Calu3 (cell line): Measurements from ENCODE around the gene ITGB4. TPM values are rescaled to one million over a fixed set of nuclear protein-coding genes. Genes with fewer than 3 reads are reported as not detected.
A peak's percentile ranks its signal among the peaks of the same experiment; 100 is the strongest.

ENCODE experiments used
- BruUV-seq: library from RNA; stranded (reverse); fragments of 400-500 nt; replicated peaks from 2 replicates; lab custom pipeline; 2021; lab: Mats Ljungman, UMichigan
- CTCF ChIA-PET: fragments of 300-600 bp; sonication (Branson Sonifier 250); formaldehyde crosslinking; loops from one replicate; lab custom pipeline; 2022; ENCODE audit warnings: antibody characterized with exemption; lab: Charles Lee
- DNase-seq: peaks from one replicate; pipeline ENCODE4 v3.0.0; 2022
- H3K27ac Mint-ChIP-seq: one replicate; pipeline ENCODE4 v1.8.0; 2022; ENCODE audit warnings: mixed read lengths; ENCODE audit not compliant: unreplicated experiment
- H3K27me3 Mint-ChIP-seq: one replicate; pipeline ENCODE4 v1.8.0; 2022; ENCODE audit warnings: mixed read lengths; ENCODE audit not compliant: unreplicated experiment
- H3K36me3 Mint-ChIP-seq: one replicate; pipeline ENCODE4 v1.8.0; 2022; ENCODE audit warnings: mild to moderate bottlenecking, moderate library complexity, mixed read lengths; ENCODE audit not compliant: insufficient read depth, unreplicated experiment
- H3K4me1 Mint-ChIP-seq: one replicate; pipeline ENCODE4 v1.8.0; 2022; ENCODE audit warnings: mild to moderate bottlenecking, low read depth, mixed read lengths; ENCODE audit not compliant: unreplicated experiment
- H3K4me3 Mint-ChIP-seq: one replicate; pipeline ENCODE4 v1.8.0; 2022; ENCODE audit warnings: mild to moderate bottlenecking, low read depth, moderate library complexity, mixed read lengths; ENCODE audit not compliant: unreplicated experiment
- H3K9me3 Mint-ChIP-seq: one replicate; pipeline ENCODE4 v1.8.0; 2022; ENCODE audit warnings: low read depth, mixed read lengths; ENCODE audit not compliant: unreplicated experiment
- intact Hi-C: fragments of 100-400 bp; cut with micrococcal nuclease; formaldehyde crosslinking; loops from one replicate; pipeline ENCODE4 v1.10.0; 2022; ENCODE audit not compliant: unreplicated experiment
- total RNA-seq: library from RNA; stranded (reverse); gene quantifications from 2 replicates; pipeline ENCODE4 v1.2.3, GENCODE V29; 2022
- TF ChIP-seq, protein P1 (sequence below): fragments of 200-600 bp; IDR thresholded peaks from one replicate; pipeline ENCODE4 v1.8.0; 2022; ENCODE audit warnings: antibody characterized with exemption; ENCODE audit not compliant: unreplicated experiment

ITGB4 gene
- total RNA-seq, 1 experiment from 2014 or later, result 253 TPM

DNA sequence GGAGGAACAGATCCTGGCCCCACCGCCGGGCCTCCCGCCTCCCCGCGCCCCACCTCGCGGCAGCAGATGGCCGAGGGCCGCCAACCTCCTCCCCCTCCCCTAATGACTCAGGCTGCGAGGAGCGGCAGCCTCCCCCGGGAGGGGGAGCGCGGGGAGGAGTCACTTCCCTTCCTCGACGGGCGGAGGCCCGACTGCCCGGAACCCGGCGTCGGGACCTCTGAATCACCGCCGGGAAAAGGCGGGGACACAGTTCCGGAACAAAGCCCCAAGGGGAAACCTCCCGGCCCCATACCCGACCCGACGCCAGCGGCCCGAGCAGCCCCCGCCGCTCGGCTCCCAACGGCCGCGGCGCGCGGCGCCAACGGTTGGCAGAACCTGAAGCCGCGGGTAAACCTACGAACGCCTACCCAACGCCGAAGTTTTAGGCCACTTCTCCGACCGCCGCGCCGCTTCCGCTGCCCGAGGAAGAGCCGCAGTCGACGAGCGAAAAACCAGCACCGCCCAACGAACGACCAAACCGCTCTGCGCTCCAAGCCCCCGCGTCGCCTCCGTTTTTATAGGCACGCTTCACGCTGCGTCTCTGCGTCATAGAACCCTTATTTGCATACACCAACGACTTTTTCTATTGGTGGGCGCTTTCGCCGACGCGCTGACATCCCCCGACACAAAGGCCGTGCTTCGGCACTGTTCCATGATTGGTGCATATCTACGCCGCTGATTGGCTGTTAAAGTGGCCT is 58.2 kb downstream of the ITGB4 start:
- peaks cover 12% of the 10 kb centered on the region for H3K27me3 Mint-ChIP-seq
- intact Hi-C loops, result no loop called here
- TF ChIP-seq, protein P1, sequence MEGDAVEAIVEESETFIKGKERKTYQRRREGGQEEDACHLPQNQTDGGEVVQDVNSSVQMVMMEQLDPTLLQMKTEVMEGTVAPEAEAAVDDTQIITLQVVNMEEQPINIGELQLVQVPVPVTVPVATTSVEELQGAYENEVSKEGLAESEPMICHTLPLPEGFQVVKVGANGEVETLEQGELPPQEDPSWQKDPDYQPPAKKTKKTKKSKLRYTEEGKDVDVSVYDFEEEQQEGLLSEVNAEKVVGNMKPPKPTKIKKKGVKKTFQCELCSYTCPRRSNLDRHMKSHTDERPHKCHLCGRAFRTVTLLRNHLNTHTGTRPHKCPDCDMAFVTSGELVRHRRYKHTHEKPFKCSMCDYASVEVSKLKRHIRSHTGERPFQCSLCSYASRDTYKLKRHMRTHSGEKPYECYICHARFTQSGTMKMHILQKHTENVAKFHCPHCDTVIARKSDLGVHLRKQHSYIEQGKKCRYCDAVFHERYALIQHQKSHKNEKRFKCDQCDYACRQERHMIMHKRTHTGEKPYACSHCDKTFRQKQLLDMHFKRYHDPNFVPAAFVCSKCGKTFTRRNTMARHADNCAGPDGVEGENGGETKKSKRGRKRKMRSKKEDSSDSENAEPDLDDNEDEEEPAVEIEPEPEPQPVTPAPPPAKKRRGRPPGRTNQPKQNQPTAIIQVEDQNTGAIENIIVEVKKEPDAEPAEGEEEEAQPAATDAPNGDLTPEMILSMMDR, result peak; percentile 2
- H3K36me3 Mint-ChIP-seq, result peaks cover 75% of the 10 kb centered on the region
- peak overlapping the region; percentile 100 for H3K27ac Mint-ChIP-seq
- DNase-seq, result peak; percentile 93
- CTCF ChIA-PET, result interaction anchor here (0.6 to 1.6 kb wide), 12 partner anchors 14 to 203 kb away, joined by 3 to 7 read pairs (median 4); partner anchors contain the start of genes GALK1, ITGB4 and WBP2
- H3K4me1 Mint-ChIP-seq, result peaks cover 20% of the 10 kb centered on the region
- H3K9me3 Mint-ChIP-seq, result no peaks in the 10 kb centered on the region
- H3K4me3 Mint-ChIP-seq, result peak overlapping the region; percentile 77
- TSS peak; percentile 86 for BruUV-seq

DNA sequence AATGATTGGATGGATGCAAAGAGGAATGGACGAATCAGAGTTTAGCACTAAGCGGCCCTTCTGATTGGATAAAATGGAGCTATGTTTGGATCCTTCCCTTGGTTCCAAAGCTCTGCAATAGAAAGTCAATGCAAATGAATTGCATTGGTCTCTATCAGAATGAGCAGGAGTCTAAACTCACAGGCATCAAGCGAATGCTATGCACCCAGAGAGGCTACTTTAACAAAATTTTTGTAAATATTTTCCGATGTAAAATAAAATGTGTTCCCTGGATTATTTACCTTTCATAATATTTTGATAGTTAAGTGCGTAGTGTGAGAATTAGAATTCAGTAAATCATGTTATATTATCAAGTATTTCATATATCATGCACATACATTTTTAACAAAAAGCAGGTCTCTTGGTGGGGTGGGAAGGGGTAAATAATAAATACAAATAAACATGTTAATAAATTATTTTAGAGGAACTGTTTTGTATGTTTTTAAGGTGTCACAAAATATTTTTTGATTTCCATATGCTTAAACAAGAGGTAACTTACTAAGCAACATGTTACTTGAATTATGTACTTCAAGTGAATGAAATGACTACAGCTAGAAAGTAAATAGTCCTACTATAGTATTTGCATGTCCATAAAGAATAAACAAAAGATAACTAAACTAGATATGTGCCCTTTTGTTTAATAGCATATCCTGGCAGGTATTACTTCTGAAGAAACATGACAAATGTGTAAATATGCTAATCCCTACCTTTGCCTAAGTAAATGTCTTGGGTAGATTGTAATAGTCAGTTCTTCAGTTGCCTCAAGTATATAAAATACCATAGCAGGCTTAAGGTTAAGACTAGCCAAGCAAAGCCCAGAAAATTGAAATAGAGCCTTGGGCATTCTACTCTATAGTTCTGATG is 59.0 kb downstream of the ITGB4 start:
- Mint-ChIP-seq H3K27me3 (peaks cover 12% of the 10 kb centered on the region), H3K4me3 (peak overlapping the region; percentile 77), H3K36me3 (peaks cover 76% of the 10 kb centered on the region), H3K9me3 (no peaks in the 10 kb centered on the region), H3K4me1 (peaks cover 22% of the 10 kb centered on the region), H3K27ac (peak overlapping the region; percentile 100)
- CTCF ChIA-PET, result interaction anchor here (0.6 to 1.6 kb wide), 10 partner anchors 15 to 202 kb away, joined by 3 to 7 read pairs (median 4); partner anchors contain the start of genes GALK1, ITGB4 and WBP2
- no TSS peak for BruUV-seq
- intact Hi-C loops, result loop anchor here (5.0 kb wide), 1 partner anchor 97 kb away; the partner anchor contains the start of gene TRIM47
- TF ChIP-seq, protein P1, result no peak
- DNase-seq, result no peak

DNA sequence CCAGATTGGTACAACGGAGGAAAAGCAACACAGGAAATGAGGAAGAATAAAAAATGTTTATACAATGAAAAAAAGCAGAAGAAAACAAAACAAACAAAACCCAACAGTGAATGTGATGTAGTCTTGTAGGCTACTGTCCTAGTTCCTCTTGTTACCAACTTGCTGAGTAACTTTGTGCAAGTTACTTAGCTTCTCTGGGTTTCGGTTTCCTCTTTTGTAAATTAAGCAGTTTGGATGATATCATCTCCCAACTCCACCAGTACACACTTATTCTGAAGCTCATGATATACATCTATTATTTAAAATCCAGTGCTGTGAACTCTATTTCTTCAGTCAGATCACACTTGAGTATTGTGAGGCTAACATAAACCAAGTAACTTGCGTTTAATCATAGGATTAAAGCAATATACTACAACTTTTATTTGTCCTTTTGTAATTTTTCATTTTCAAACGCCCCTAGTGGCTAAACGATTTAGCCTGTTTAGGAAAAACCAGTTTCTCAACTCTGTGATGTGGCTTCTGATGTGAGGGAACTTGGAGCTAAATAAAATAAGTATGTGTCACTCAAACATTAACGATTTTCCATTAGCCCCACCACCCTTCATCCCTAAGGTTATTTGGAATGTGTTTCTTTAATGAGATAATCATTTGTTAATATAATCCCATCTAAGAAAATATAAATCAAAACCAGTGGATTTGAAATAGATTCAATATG is 62.0 kb downstream of the ITGB4 start:
- Mint-ChIP-seq H3K36me3 (peaks cover 56% of the 10 kb centered on the region), H3K27ac (peak overlapping the region; percentile 96), H3K27me3 (peaks cover 12% of the 10 kb centered on the region), H3K4me1 (peaks cover 28% of the 10 kb centered on the region), H3K9me3 (no peaks in the 10 kb centered on the region), H3K4me3 (peak overlapping the region; percentile 84)
- DNase-seq, result peak; percentile 56
- TF ChIP-seq, protein P1, result peak; percentile 65
- intact Hi-C loops, result loop anchor here (5.0 kb wide), 1 partner anchor 94 kb away; the partner anchor contains the start of gene TRIM47
- CTCF ChIA-PET, result interaction anchor here (0.6 to 1.4 kb wide), 12 partner anchors 11 to 759 kb away, joined by 3 to 8 read pairs (median 4); partner anchors contain the start of genes GALK1 and WBP2
- no TSS peak for BruUV-seq
